ENCODE measurements around the gene SAYSD1. TPM values are rescaled to one million over a fixed set of nuclear protein-coding genes. Genes with fewer than 3 reads are reported as not detected.

The SAYSD1 gene
- total and polyA plus RNA-seq, 2 donors (not counting 1 experiment from before 2014, with no cell fraction given): 4.6 to 17.8 TPM

GRCh38 chr6:39075807-39076622 lies 39.0 kb downstream of the SAYSD1 start:
- Histone ChIP-seq H4K20me1 (ENCODE audit: control insufficient read depth, insufficient read depth, low read length, poor library complexity, severe bottlenecking) (no peaks in the 10 kb centered on the region), H3K4me3 (ENCODE audit: control extremely low read depth in 1 of 5, extremely low read depth in 1 of 5, insufficient read depth in 1 of 5, low read depth in 2 of 5, low read length in 4 of 5) (no peak overlapping the region), H3K27me3 (replicated peaks in 1 of 4; ENCODE audit: control extremely low read depth in 1 of 4, control insufficient read depth in 3 of 4, insufficient read depth in 4 of 4, low read length in 3 of 4) (no peaks in the 10 kb centered on the region), H3K79me2 (ENCODE audit: control insufficient read depth, insufficient read depth, low read length) (no peaks in the 10 kb centered on the region), H3K4me2 (replicated peaks; ENCODE audit: low read depth, low read length, poor library complexity, severe bottlenecking) (no peak overlapping the region), H2AFZ (ENCODE audit: insufficient read depth, low read depth, low read length, poor library complexity, severe bottlenecking) (no peak overlapping the region), H3K9me3 (ENCODE audit: control extremely low read depth in 1 of 3, control insufficient read depth in 2 of 3, insufficient read depth in 1 of 3, low read length in 2 of 3) (no peaks in the 10 kb centered on the region), H3K9ac (ENCODE audit: low read length) (no peak overlapping the region), H3K36me3 (replicated peaks in 1 of 2; ENCODE audit: control extremely low read depth in 1 of 2, control insufficient read depth in 1 of 2, extremely low read depth in 1 of 2, insufficient read depth in 2 of 2, low read length in 1 of 2) (no peaks in the 10 kb centered on the region), H3K27ac (ENCODE audit: low read length in 2 of 2) (no peak overlapping the region), H3K4me1 (ENCODE audit: control insufficient read depth in 2 of 2, insufficient read depth in 2 of 2, low read length in 2 of 2) (no peaks in the 10 kb centered on the region)
- WGBS (ENCODE audit: insufficient coverage): 78% methylated on average over 7 of the region's 11 CpGs
- CTCF ChIA-PET: no interaction called here
- no peaks in the 10 kb centered on the region for H3K9me3 Mint-ChIP-seq (ENCODE audit: insufficient read depth)
- intact Hi-C loops (cut with micrococcal nuclease): no loop called here
- H3K4me3 Mint-ChIP-seq: no peak overlapping the region
- no peaks in the 10 kb centered on the region for H3K4me1 Mint-ChIP-seq
- no peak for DNase-seq
- no peak for ATAC-seq (ENCODE audit: low read depth)
- peaks cover 9% of the 10 kb centered on the region for H3K27me3 Mint-ChIP-seq
- TF ChIP-seq CTCF (IDR thresholded peaks at IDR 0.05) (no peak), EZH2 (IDR thresholded peaks at IDR 0.05; ENCODE audit: borderline replicate concordance, insufficient read depth, low read depth, low read length, poor library complexity, severe bottlenecking) (no peak)
- H3K27ac Mint-ChIP-seq: no peak overlapping the region
- POLR2A ChIA-PET: no interaction called here

GRCh38 chr6:39075010-39075686 lies 39.8 kb downstream of the SAYSD1 start:
- H3K27me3 ChIP-seq (replicated peaks in 1 of 4; ENCODE audit: control extremely low read depth in 1 of 4, control insufficient read depth in 3 of 4, insufficient read depth in 4 of 4, low read length in 3 of 4): no peaks in the 10 kb centered on the region
- no peaks in the 10 kb centered on the region for H3K4me1 Mint-ChIP-seq
- WGBS (ENCODE audit: insufficient coverage): 86% methylated on average over 5 of the region's 12 CpGs
- ATAC-seq (ENCODE audit: low read depth) (no peak), DNase-seq (no peak)
- H3K36me3 ChIP-seq (replicated peaks in 1 of 2; ENCODE audit: control extremely low read depth in 1 of 2, control insufficient read depth in 1 of 2, extremely low read depth in 1 of 2, insufficient read depth in 2 of 2, low read length in 1 of 2): no peaks in the 10 kb centered on the region
- H3K9me3 ChIP-seq (ENCODE audit: control extremely low read depth in 1 of 3, control insufficient read depth in 2 of 3, insufficient read depth in 1 of 3, low read length in 2 of 3): no peaks in the 10 kb centered on the region
- no peak overlapping the region for H3K27ac ChIP-seq (ENCODE audit: low read length in 2 of 2)
- H2AFZ ChIP-seq (ENCODE audit: insufficient read depth, low read depth, low read length, poor library complexity, severe bottlenecking): no peak overlapping the region
- H3K9ac ChIP-seq (ENCODE audit: low read length): no peak overlapping the region
- ChIA-PET POLR2A (no interaction called here), CTCF (no interaction called here)
- H3K27ac Mint-ChIP-seq: no peak overlapping the region
- no peak overlapping the region for H3K4me2 ChIP-seq (replicated peaks; ENCODE audit: low read depth, low read length, poor library complexity, severe bottlenecking)
- no peak for TF ChIP-seq EZH2 (IDR thresholded peaks at IDR 0.05; ENCODE audit: borderline replicate concordance, insufficient read depth, low read depth, low read length, poor library complexity, severe bottlenecking)
- no peak for TF ChIP-seq CTCF (IDR thresholded peaks at IDR 0.05)
- H3K4me1 ChIP-seq (ENCODE audit: control insufficient read depth in 2 of 2, insufficient read depth in 2 of 2, low read length in 2 of 2): no peaks in the 10 kb centered on the region
- no peak overlapping the region for H3K4me3 ChIP-seq (ENCODE audit: control extremely low read depth in 1 of 5, extremely low read depth in 1 of 5, insufficient read depth in 1 of 5, low read depth in 2 of 5, low read length in 4 of 5)
- intact Hi-C loops (cut with micrococcal nuclease): no loop called here
- H3K9me3 Mint-ChIP-seq (ENCODE audit: insufficient read depth): no peaks in the 10 kb centered on the region
- no peaks in the 10 kb centered on the region for H3K79me2 ChIP-seq (ENCODE audit: control insufficient read depth, insufficient read depth, low read length)
- no peaks in the 10 kb centered on the region for H4K20me1 ChIP-seq (ENCODE audit: control insufficient read depth, insufficient read depth, low read length, poor library complexity, severe bottlenecking)
- H3K27me3 Mint-ChIP-seq: peaks cover 11% of the 10 kb centered on the region
- no peak overlapping the region for H3K4me3 Mint-ChIP-seq

All from B cell (primary cell).